Osteoblast (primary cell): Measurements from ENCODE around the gene TRMT10B. TPM values are rescaled to one million over a fixed set of nuclear protein-coding genes. Genes with fewer than 3 reads are reported as not detected.

ENCODE experiments used
- DNase-seq: peaks from one replicate; pipeline ENCODE4 v3.0.0; 2011; ENCODE audit warnings: low spot score, mixed read lengths; ENCODE audit not compliant: insufficient read length; ENCODE audit errors: missing footprints
- H2AFZ ChIP-seq: 2 replicates; pipeline ENCODE4 v1.6.0; 2011; ENCODE audit warnings: mild to moderate bottlenecking, low read length
- H3K27ac ChIP-seq: 2 replicates; pipeline ENCODE4 v1.5.1; 2011; ENCODE audit warnings: mild to moderate bottlenecking, low read depth, low read length, moderate library complexity
- H3K27me3 ChIP-seq: 2 replicates; pipeline ENCODE4 v1.6.0; 2012; ENCODE audit warnings: mild to moderate bottlenecking, control low read depth, inconsistent platforms, low read length, moderate library complexity; ENCODE audit not compliant: insufficient read depth
- H3K36me3 ChIP-seq: 2 replicates; pipeline ENCODE4 v1.5.1; 2011; ENCODE audit warnings: mild to moderate bottlenecking, low read length, control low read depth, moderate library complexity; ENCODE audit not compliant: insufficient read depth
- H3K4me1 ChIP-seq: 2 replicates; pipeline ENCODE4 v1.5.1; 2011; ENCODE audit warnings: mild to moderate bottlenecking, low read length, control low read depth, moderate library complexity; ENCODE audit not compliant: insufficient read depth
- H3K4me2 ChIP-seq: 2 replicates; pipeline ENCODE4 v1.6.0; 2011; ENCODE audit warnings: mild to moderate bottlenecking, low read length; ENCODE audit not compliant: insufficient read depth
- H3K4me3 ChIP-seq: fragments of 200-600 bp; sonication (generic); 3 replicates; pipeline ENCODE4 v1.5.1; 2012; ENCODE audit warnings: mild to moderate bottlenecking, low read length, inconsistent platforms; ENCODE audit not compliant: insufficient read depth
- H3K79me2 ChIP-seq: 2 replicates; pipeline ENCODE4 v1.6.0; 2012; ENCODE audit warnings: mild to moderate bottlenecking, low read length, control low read depth, inconsistent platforms; ENCODE audit not compliant: insufficient read depth
- H3K9me3 ChIP-seq: 2 replicates; pipeline ENCODE4 v1.5.1; 2011; ENCODE audit warnings: low read depth, low read length, control low read depth
- H4K20me1 ChIP-seq: 2 replicates; pipeline ENCODE4 v1.6.0; 2012; ENCODE audit warnings: mild to moderate bottlenecking, low read length, control low read depth; ENCODE audit not compliant: insufficient read depth
- total RNA-seq: library from RNA; depleted of rRNA; stranded (reverse); fragments of >200 nt; gene quantifications from 2 replicates; pipeline ENCODE4 v1.2.3, GENCODE V29; 2012
- TF ChIP-seq, protein P1 (sequence below): IDR thresholded peaks from 2 replicates; pipeline ENCODE4 v1.5.1; 2011; ENCODE audit warnings: mild to moderate bottlenecking, low read depth, low read length, moderate library complexity; ENCODE audit errors: extremely low read depth

The TRMT10B gene
- total RNA-seq, 1 donor, result 3.3 TPM

DNA sequence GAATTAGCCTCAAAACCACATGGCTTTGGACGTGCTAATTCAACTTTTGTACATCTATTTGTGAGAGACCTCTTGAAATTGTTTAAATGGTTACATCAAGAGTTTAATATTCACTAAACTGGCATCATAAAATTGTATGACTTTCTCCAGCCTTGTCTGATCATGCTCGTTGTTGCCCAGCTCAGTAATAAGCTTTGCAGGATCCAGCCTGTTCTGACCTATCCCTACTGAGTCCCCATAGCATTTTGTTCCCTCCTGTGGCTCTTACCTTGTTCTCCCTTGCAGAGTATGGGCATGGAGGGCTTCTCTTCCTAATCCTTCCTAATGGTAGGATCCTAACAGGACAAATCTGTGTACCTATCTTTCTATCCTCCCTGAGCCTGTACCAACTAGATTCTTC lies 24.9 kb downstream of the TRMT10B start:
- Histone ChIP-seq H3K4me3 (no peak overlapping the region), H3K9me3 (no peaks in the 10 kb centered on the region), H2AFZ (no peak overlapping the region), H4K20me1 (peaks cover 5% of the 10 kb centered on the region), H3K27me3 (no peaks in the 10 kb centered on the region), H3K79me2 (peaks cover 23% of the 10 kb centered on the region), H3K4me2 (no peak overlapping the region), H3K4me1 (peaks cover 32% of the 10 kb centered on the region), H3K36me3 (peaks cover 70% of the 10 kb centered on the region), H3K27ac (no peak overlapping the region)
- no peak for DNase-seq
- TF ChIP-seq, protein P1, sequence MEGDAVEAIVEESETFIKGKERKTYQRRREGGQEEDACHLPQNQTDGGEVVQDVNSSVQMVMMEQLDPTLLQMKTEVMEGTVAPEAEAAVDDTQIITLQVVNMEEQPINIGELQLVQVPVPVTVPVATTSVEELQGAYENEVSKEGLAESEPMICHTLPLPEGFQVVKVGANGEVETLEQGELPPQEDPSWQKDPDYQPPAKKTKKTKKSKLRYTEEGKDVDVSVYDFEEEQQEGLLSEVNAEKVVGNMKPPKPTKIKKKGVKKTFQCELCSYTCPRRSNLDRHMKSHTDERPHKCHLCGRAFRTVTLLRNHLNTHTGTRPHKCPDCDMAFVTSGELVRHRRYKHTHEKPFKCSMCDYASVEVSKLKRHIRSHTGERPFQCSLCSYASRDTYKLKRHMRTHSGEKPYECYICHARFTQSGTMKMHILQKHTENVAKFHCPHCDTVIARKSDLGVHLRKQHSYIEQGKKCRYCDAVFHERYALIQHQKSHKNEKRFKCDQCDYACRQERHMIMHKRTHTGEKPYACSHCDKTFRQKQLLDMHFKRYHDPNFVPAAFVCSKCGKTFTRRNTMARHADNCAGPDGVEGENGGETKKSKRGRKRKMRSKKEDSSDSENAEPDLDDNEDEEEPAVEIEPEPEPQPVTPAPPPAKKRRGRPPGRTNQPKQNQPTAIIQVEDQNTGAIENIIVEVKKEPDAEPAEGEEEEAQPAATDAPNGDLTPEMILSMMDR, result no peak

- Histone ChIP-seq H2AFZ (peak overlapping the region; percentile 98), H3K4me2 (peak overlapping the region; percentile 86), H3K27me3 (no peaks in the 10 kb centered on the region), H3K36me3 (peaks cover 45% of the 10 kb centered on the region), H3K27ac (peak overlapping the region; percentile 83), H3K79me2 (peaks cover 38% of the 10 kb centered on the region), H3K4me1 (peaks cover 14% of the 10 kb centered on the region), H3K4me3 (peak overlapping the region; percentile 99), H4K20me1 (peaks cover 8% of the 10 kb centered on the region), H3K9me3 (no peaks in the 10 kb centered on the region)
- TF ChIP-seq, protein P1, result no peak
- DNase-seq, result peak; percentile 81
These were observed 30.6 kb downstream of the TRMT10B start for GRCh38 chr9:37784291-37784615.

DNA sequence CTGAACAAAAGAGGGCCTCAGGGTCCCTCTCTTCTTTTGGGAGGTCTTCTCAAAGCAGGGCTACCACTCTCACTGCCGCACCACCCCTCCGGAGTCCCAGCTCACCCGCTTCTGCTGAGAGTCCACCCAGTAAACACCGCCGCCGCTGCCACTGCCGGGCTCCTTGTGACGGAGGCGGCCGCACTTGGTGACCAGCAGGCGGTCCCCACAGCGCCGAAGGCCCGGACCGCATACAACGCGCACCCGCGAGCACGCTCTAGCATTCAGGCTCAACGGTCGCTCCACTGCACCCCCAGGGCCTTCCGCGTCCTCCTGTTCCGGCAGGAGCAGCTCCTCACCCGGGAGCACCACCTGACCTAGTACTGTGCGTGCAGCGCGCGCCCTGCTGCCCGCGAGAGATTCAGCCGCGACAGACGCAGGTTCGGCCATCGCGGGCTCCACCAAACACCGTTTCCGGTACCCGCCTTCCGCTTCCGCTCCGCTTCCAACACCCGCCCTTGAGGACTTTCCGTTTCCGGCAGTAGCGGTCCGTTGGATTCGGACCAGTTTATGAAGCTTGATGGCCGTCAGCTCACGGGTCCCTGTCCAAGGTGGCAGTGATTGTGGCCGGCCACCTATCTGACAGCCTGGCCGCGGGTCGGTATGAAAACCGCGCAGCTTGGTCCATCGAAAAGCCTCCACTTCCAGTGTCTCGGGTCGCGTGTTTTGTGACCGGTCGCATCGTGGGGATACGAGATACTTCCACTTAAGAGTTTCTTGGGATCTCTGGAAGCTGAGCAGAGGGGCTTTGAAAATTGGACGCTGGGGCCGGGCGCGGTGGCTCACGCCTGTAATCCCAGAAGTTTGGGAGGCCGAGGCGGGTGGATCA lies 31.2 kb downstream of the TRMT10B start, which contains the start of gene EXOSC3:
Gene EXOSC3 (minus strand): TSS at position 449 of the 868 bp plus-strand sequence. CDS start 20 bp downstream, at position 429.
- H3K79me2 ChIP-seq, result peaks cover 38% of the 10 kb centered on the region
- H3K4me1 ChIP-seq, result peaks cover 14% of the 10 kb centered on the region
- no peaks in the 10 kb centered on the region for H3K27me3 ChIP-seq
- no peaks in the 10 kb centered on the region for H3K9me3 ChIP-seq
- peak within 1 kb of the TSS; percentile 86 for H3K4me2 ChIP-seq
- peaks cover 8% of the 10 kb centered on the region for H4K20me1 ChIP-seq
- H3K36me3 ChIP-seq, result peaks cover 39% of the 10 kb centered on the region
- peak within 1 kb of the TSS; percentile 83 for H3K27ac ChIP-seq
- peak within 1 kb of the TSS; percentile 99 for H3K4me3 ChIP-seq
- H2AFZ ChIP-seq, result peak within 1 kb of the TSS; percentile 98
- DNase-seq, result peak; percentile 97
- TF ChIP-seq, protein P1, result no peak

DNA sequence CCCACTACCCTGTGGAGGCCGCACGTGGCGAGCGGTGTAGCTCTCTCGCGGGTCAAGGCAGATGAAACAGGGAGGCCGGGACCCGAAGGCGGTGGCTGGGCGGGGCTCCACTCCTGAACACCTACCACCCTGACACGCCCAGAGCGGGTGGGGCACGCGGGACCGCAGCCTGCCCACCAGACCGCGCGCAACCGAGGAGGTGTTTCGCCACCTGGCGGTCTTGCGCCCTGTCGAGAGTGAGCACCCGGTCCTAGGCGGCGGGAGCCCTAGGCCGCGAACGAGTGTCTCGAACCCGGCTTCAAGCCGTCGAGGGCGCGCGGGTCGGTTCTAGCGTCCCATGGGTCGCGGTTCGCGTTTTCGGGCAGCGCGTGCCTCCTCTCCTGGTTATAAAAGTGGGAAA lies 33.5 kb downstream of the TRMT10B start:
- TF ChIP-seq, protein P1, result no peak

More for the DNA sequence above, 33.5 kb downstream of the TRMT10B start:
- no peaks in the 10 kb centered on the region for H3K9me3 ChIP-seq
- H3K27ac ChIP-seq, result no peak overlapping the region
- peaks cover 30% of the 10 kb centered on the region for H3K79me2 ChIP-seq
- H3K4me2 ChIP-seq, result no peak overlapping the region
- peaks cover 21% of the 10 kb centered on the region for H3K36me3 ChIP-seq
- no peak overlapping the region for H3K4me3 ChIP-seq
- no peaks in the 10 kb centered on the region for H3K27me3 ChIP-seq
- H3K4me1 ChIP-seq, result peaks cover 14% of the 10 kb centered on the region
- H4K20me1 ChIP-seq, result peaks cover 8% of the 10 kb centered on the region
- DNase-seq, result peak; percentile 38
- H2AFZ ChIP-seq, result no peak overlapping the region
